Measurements from ENCODE around the gene METTL21C.

Gene METTL21C

GRCh38 chr13:102697264-102697663 lies 2.4 kb upstream of the METTL21C start:
- no peak for DNase-seq

- no peak for DNase-seq
These were observed 1.6 kb upstream of the METTL21C start for GRCh38 chr13:102696465-102696864.

- DNase-seq = no peak
These were observed 1.1 kb downstream of the METTL21C start for GRCh38 chr13:102693776-102694175.

DNA sequence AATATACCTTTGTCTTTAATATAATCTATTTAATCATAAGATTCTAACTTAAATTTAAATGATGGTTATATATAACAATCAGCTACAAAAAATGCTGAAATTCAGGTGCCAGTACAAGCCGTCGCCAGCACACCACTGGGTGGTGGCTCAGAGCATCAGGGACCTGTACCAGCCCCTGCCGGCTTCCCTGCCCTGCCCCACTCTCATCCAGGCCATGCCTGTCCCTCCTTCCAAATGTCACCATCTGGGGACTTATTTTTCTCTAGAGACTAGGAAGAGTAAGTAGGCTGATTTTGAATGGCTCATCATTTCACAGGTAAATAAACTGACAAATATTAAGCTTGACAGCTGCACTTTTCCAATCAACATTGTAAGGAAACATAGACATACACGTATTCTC lies 1.6 kb downstream of the METTL21C start:
- DNase-seq = no peak

GRCh38 chr13:102692491-102692826 lies 2.4 kb downstream of the METTL21C start:
- DNase-seq = no peak

- no peak for DNase-seq
These were observed 4.0 kb downstream of the METTL21C start for GRCh38 chr13:102690883-102691282.

- DNase-seq = no peak
These were observed 6.4 kb downstream of the METTL21C start for GRCh38 chr13:102688306-102688973.

DNA sequence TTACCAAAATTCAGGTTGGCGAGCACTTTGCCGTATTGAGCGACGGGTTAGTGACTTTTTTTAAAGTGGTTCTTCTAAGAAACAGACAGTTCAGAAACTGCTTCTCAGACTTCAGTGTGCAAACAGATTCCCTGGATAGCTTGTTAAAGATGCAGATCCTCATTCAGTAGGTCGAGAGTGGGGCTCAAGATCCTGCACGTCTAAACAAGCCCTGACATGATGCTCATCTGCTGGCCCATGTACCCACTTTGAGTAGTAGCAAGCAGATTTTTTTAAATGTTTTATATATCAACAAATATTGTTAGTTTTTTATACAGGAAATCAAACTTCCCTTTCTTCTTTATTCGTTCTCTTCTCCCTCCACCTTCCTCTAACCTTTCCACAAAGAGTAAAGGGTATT lies 7.3 kb downstream of the METTL21C start:
- no peak for DNase-seq

GRCh38 chr13:102686024-102686423 lies 8.8 kb downstream of the METTL21C start:
- no peak for DNase-seq

- no peak for DNase-seq
These were observed 11.2 kb downstream of the METTL21C start for GRCh38 chr13:102683637-102684036.

DNA sequence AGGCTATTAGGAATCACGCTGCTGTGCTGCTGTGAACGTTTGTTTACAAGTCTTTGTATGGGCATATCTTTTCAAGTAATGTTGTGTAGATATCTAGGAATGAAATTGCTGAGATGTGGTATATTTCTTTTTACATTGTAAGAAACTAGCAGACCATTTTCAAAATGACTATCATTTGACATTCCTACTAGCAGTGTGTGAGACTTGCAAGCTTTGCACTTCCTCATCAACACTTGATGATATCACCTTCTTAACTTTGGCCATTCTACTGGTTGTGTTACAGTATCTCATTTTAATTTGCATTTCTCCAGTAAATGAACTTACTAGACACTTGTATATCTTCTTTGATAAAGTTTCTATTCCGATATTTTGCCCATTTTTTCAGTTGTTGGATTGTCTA lies 12.1 kb downstream of the METTL21C start:
- no peak for DNase-seq

GRCh38 chr13:102682211-102682610 lies 12.6 kb downstream of the METTL21C start:
- no peak for DNase-seq

GRCh38 chr13:102680842-102681740 lies 13.8 kb downstream of the METTL21C start:
- no peak for DNase-seq

- DNase-seq = no peak
These were observed 14.6 kb downstream of the METTL21C start for GRCh38 chr13:102680133-102680717.

- no peak for DNase-seq
These were observed 15.3 kb downstream of the METTL21C start for GRCh38 chr13:102679449-102680132.

GRCh38 chr13:102678339-102679107 lies 16.3 kb downstream of the METTL21C start:
- DNase-seq = no peak

DNA sequence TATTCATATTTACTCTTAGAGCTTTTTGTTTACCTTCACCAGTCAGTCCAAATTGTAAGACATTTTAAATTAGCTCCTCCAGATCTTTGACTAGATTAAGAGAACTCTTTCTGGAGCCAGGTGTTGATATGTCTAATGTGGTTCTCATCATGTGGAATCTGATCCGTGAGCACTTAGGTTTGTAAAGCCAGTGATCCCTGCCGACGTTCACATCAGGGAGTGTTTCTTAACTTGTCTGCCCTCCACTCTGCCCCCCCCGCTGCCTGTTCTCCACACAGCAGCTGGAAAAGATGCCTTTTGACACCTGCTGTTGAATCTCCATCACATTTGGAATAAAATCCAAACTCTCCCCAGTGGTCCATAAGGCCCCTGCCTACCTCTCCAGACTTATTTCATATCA lies 17.7 kb downstream of the METTL21C start:
- DNase-seq = no peak

GRCh38 chr13:102675115-102675514 lies 19.7 kb downstream of the METTL21C start:
- DNase-seq = no peak

DNA sequence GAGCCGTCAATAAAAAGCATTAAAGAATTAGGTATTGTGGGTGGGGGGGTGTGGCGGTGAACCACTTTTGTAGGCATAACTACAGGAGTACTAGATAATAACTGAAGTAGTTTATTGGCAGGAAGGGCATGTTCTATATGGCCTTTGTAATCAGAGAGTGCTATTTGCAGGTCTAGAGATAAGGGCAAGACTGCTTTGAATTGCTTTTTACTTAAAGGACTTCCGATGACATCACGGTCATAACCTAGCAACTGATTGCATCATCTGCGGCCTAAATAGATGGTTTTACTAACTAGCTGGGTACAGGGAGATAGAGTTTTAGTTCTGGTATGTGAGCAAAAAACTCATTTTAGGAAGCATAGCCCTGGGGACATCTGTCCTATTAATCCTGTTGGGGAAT lies 24.7 kb downstream of the METTL21C start:
- DNase-seq = no peak

- no peak for DNase-seq
These were observed 26.9 kb downstream of the METTL21C start for GRCh38 chr13:102667911-102668310.

- DNase-seq = no peak
These were observed 27.8 kb downstream of the METTL21C start for GRCh38 chr13:102667023-102667422.

- DNase-seq = no peak
These were observed 35.6 kb downstream of the METTL21C start for GRCh38 chr13:102659168-102659713.

Data from activated CD4-positive, alpha-beta T cell treated with anti-CD3 and anti-CD28 coated beads, Interleukin-2, amount 50 U/mL, for 4 hours (primary cell).